Measurements from ENCODE around the gene ZNF189. TPM values are rescaled to one million over a fixed set of nuclear protein-coding genes. Genes with fewer than 3 reads are reported as not detected.

Gene ZNF189
- total RNA-seq, 1 experiment from 2014 or later: 15.8 TPM

GRCh38 chr9:101419863-101420262 lies 21.2 kb downstream of the ZNF189 start:
- Histone ChIP-seq H2BK120ac (ENCODE audit: low read depth, low read length, poor library complexity, severe bottlenecking) (no peak overlapping the region), H3K4me2 (ENCODE audit: insufficient read depth, insufficient read length, low read length) (no peak overlapping the region), H2BK15ac (ENCODE audit: low read depth, low read length) (no peak overlapping the region), H3K18ac (ENCODE audit: insufficient read length, low read depth, low read length) (no peak overlapping the region), H4K5ac (ENCODE audit: insufficient read length, low read depth, low read length) (no peak overlapping the region), H3K4me1 (ENCODE audit: insufficient read depth, low read length) (no peaks in the 10 kb centered on the region), H4K8ac (replicated peaks; ENCODE audit: insufficient read length, low read depth, low read length) (no peak overlapping the region), H3K4ac (ENCODE audit: low read depth, low read length) (no peak overlapping the region), H3K79me2 (ENCODE audit: insufficient read depth, low read length) (no peaks in the 10 kb centered on the region), H3K23ac (ENCODE audit: insufficient read length, low read depth, low read length) (no peak overlapping the region), H3K79me1 (ENCODE audit: insufficient read depth, low read depth, low read length, poor library complexity, severe bottlenecking) (no peaks in the 10 kb centered on the region), H3K56ac (ENCODE audit: insufficient read length, low read depth, low read length) (no peak overlapping the region), H3K9ac (ENCODE audit: extremely low read depth, insufficient read length, low read length) (no peak overlapping the region), H3T11ph (ENCODE audit: low read length) (no peak overlapping the region), H2BK5ac (ENCODE audit: insufficient read length, low read length) (no peak overlapping the region), H3K14ac (ENCODE audit: insufficient read depth, low read length) (no peak overlapping the region), H2BK20ac (ENCODE audit: low read depth, low read length, poor library complexity, severe bottlenecking) (no peak overlapping the region), H3K9me3 (ENCODE audit: control insufficient read depth, low read depth, low read length) (no peaks in the 10 kb centered on the region), H2AFZ (ENCODE audit: low read length) (no peak overlapping the region), H3K27ac (ENCODE audit: insufficient read length, low read depth, low read length) (no peak overlapping the region), H2AK5ac (ENCODE audit: insufficient read length, low read length) (no peak overlapping the region), H3K23me2 (ENCODE audit: insufficient read length, low read depth, low read length, poor library complexity, severe bottlenecking) (no peaks in the 10 kb centered on the region), H2BK12ac (ENCODE audit: insufficient read length, low read depth, low read length) (no peak overlapping the region), H4K20me1 (ENCODE audit: control insufficient read depth, insufficient read depth, insufficient read length) (no peaks in the 10 kb centered on the region), H3K27me3 (ENCODE audit: insufficient read depth, low read length) (no peaks in the 10 kb centered on the region), H4K91ac (ENCODE audit: insufficient read length, low read depth, low read length) (no peak overlapping the region)
- H3K4me1 Mint-ChIP-seq: peaks cover 2 to 4% of the 10 kb centered on the region in 2 experiments; a peak in 3 of 4 replicates
- DNase-seq: no peak
- no CpG with 5 or more reads among the region's 2 CpGs for WGBS (ENCODE audit: extremely low coverage, insufficient read length, low lambda C conversion rate)
- H3K4me3 Mint-ChIP-seq: no peak overlapping the region
- H3K27me3 Mint-ChIP-seq (ENCODE audit: low read depth): peaks cover 7% of the 10 kb centered on the region
- no peaks in the 10 kb centered on the region; a peak in 1 of 5 replicates for H3K9me3 Mint-ChIP-seq
- no peak overlapping the region for H3K27ac Mint-ChIP-seq
- TF ChIP-seq CTCF (conservative IDR thresholded peaks at IDR 0.05): no peak
- peaks cover 0 to 2% (median 0%) of the 10 kb centered on the region in 3 experiments; a peak in 1 of 7 replicates for H3K36me3 Mint-ChIP-seq (ENCODE audit: insufficient read depth in 1 of 3, low read depth in 3 of 3)
